ENCODE measurements around the gene CD22. TPM values are rescaled to one million over a fixed set of nuclear protein-coding genes. Genes with fewer than 3 reads are reported as not detected.
"Not testable (repeated sequence)": the region's sequence is repeated elsewhere in the genome, so short reads cannot be mapped to it uniquely, and the experiment has no call there.

Gene CD22
- total RNA-seq, 3 donors from 2014 or later = 0.33 to 7.8 (median 4.8) TPM

GRCh38 chr19:35284153-35285094 lies 44.6 kb upstream of the CD22 start:
- TF ChIP-seq, protein P1, sequence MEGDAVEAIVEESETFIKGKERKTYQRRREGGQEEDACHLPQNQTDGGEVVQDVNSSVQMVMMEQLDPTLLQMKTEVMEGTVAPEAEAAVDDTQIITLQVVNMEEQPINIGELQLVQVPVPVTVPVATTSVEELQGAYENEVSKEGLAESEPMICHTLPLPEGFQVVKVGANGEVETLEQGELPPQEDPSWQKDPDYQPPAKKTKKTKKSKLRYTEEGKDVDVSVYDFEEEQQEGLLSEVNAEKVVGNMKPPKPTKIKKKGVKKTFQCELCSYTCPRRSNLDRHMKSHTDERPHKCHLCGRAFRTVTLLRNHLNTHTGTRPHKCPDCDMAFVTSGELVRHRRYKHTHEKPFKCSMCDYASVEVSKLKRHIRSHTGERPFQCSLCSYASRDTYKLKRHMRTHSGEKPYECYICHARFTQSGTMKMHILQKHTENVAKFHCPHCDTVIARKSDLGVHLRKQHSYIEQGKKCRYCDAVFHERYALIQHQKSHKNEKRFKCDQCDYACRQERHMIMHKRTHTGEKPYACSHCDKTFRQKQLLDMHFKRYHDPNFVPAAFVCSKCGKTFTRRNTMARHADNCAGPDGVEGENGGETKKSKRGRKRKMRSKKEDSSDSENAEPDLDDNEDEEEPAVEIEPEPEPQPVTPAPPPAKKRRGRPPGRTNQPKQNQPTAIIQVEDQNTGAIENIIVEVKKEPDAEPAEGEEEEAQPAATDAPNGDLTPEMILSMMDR (IDR thresholded peaks at IDR 0.05) = no peak
- TF ChIP-seq POLR2A (IDR thresholded peaks at IDR 0.05) (no peak), POLR2AphosphoS5 (IDR thresholded peaks at IDR 0.05) (no peak)
- Histone ChIP-seq H3K9me3 (no peaks in the 10 kb centered on the region), H3K36me3 (no peaks in the 10 kb centered on the region), H3K4me1 (no peaks in the 10 kb centered on the region), H3K27me3 (no peaks in the 10 kb centered on the region), H3K27ac (no peak overlapping the region), H3K4me3 (no peak overlapping the region)
- DNase-seq (ENCODE audit: low spot score in 2 of 2) = no peak
- intact Hi-C loops (cut with DNase I; ENCODE audit: low total_unique reads) = no loop called here

- H3K36me3 ChIP-seq = no peaks in the 10 kb centered on the region
- intact Hi-C loops (cut with DNase I; ENCODE audit: low total_unique reads) = no loop called here
- no peak for DNase-seq (ENCODE audit: low spot score in 2 of 2)
- TF ChIP-seq POLR2AphosphoS5 (IDR thresholded peaks at IDR 0.05) (no peak), POLR2A (IDR thresholded peaks at IDR 0.05) (no peak)
- TF ChIP-seq, protein P1 (IDR thresholded peaks at IDR 0.05) = no peak
- no peak overlapping the region for H3K27ac ChIP-seq
- H3K9me3 ChIP-seq = no peaks in the 10 kb centered on the region
- H3K4me1 ChIP-seq = no peaks in the 10 kb centered on the region
- no peaks in the 10 kb centered on the region for H3K27me3 ChIP-seq
- no peak overlapping the region for H3K4me3 ChIP-seq
These were observed 43.9 kb upstream of the CD22 start for GRCh38 chr19:35285095-35285449.

GRCh38 chr19:35285465-35285864 lies 43.5 kb upstream of the CD22 start:
- H3K4me3 ChIP-seq; H3K4me1 ChIP-seq; H3K27ac ChIP-seq; intact Hi-C loops (cut with DNase I; ENCODE audit: low total_unique reads); H3K36me3 ChIP-seq; DNase-seq (ENCODE audit: low spot score in 2 of 2); H3K27me3 ChIP-seq; H3K9me3 ChIP-seq: not testable (repeated sequence)

DNA sequence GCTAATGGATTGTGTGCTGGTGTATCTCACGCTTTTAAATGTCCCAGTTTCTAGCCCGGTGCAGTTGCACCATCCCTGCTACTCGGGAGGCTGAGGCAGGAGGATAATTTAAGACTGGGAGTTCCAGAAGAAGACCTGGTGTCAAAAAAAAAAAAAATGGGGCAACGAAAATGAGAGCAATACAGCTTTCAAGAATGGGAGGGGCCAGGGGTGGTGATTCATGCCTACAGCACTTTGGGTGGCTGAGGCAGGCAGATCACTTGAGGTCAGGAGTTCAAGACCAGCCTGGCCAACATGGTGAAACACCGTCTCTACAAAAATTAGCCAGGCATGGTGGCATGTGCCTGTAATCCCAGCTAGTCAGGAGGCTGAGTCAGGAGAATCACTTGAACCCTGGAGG lies 42.9 kb upstream of the CD22 start:
- H3K4me3 ChIP-seq; H3K27me3 ChIP-seq; DNase-seq (ENCODE audit: low spot score in 2 of 2); H3K4me1 ChIP-seq; intact Hi-C loops (cut with DNase I; ENCODE audit: low total_unique reads); H3K36me3 ChIP-seq; H3K9me3 ChIP-seq; H3K27ac ChIP-seq: not testable (repeated sequence)

- H3K27me3 ChIP-seq = peaks cover 0 to 8% of the 10 kb centered on the region in 2 donors
- DNase-seq (ENCODE audit: low spot score in 2 of 2) = no peak
These were observed 41.3 kb upstream of the CD22 start for GRCh38 chr19:35287713-35288112.

GRCh38 chr19:35288331-35288730 lies 40.7 kb upstream of the CD22 start:
- H3K27me3 ChIP-seq = peaks cover 0 to 10% of the 10 kb centered on the region in 2 donors
- no peaks in the 10 kb centered on the region for H3K36me3 ChIP-seq
- intact Hi-C loops (cut with DNase I; ENCODE audit: low total_unique reads) = no loop called here
- no peaks in the 10 kb centered on the region for H3K4me1 ChIP-seq
- H3K9me3 ChIP-seq = no peaks in the 10 kb centered on the region
- no peak overlapping the region for H3K4me3 ChIP-seq
- TF ChIP-seq POLR2A (IDR thresholded peaks at IDR 0.05) = no peak
- TF ChIP-seq POLR2AphosphoS5 (IDR thresholded peaks at IDR 0.05) = no peak
- TF ChIP-seq, protein P1 (IDR thresholded peaks at IDR 0.05) = no peak
- no peak overlapping the region for H3K27ac ChIP-seq
- no peak for DNase-seq (ENCODE audit: low spot score in 2 of 2)

More at GRCh38 chr19:35287713-35288112, 41.3 kb upstream of the CD22 start:
- H3K4me1 ChIP-seq = no peaks in the 10 kb centered on the region
- no peak overlapping the region for H3K27ac ChIP-seq
- no peaks in the 10 kb centered on the region for H3K9me3 ChIP-seq
- no peaks in the 10 kb centered on the region for H3K36me3 ChIP-seq
- TF ChIP-seq POLR2A (IDR thresholded peaks at IDR 0.05) (no peak), POLR2AphosphoS5 (IDR thresholded peaks at IDR 0.05) (no peak)
- TF ChIP-seq, protein P1 (IDR thresholded peaks at IDR 0.05) = no peak
- H3K4me3 ChIP-seq = no peak overlapping the region
- intact Hi-C loops (cut with DNase I; ENCODE audit: low total_unique reads) = no loop called here

Data from breast epithelium (tissue), 4 donors.